GM12878 (cell line): Measurements from ENCODE around the gene RAB24. TPM values are rescaled to one million over a fixed set of nuclear protein-coding genes. Genes with fewer than 3 reads are reported as not detected.

Experiments used
- BMI1 ChIP-seq: fragments of 450-650 bp; IDR thresholded peaks from 2 replicates; pipeline ENCODE4 v1.6.1; 2016; ENCODE audit warnings: mild to moderate bottlenecking, moderate library complexity, borderline replicate concordance
- FOS ChIP-seq: IDR thresholded peaks from 3 replicates; pipeline ENCODE4 v1.6.1; 2011; ENCODE audit warnings: borderline replicate concordance; ENCODE audit not compliant: insufficient read length; ENCODE audit errors: extremely low read depth
- HDAC6 ChIP-seq: fragments of 200-600 bp; sonication (generic); IDR thresholded peaks from one replicate; pipeline ENCODE4 v1.8.0; 2017; ENCODE audit warnings: antibody characterized with exemption; ENCODE audit not compliant: unreplicated experiment
- JUND ChIP-seq: IDR thresholded peaks from 2 replicates; pipeline ENCODE4 v1.6.1; 2012; ENCODE audit warnings: low read depth, mild to moderate bottlenecking, low read length, improper control_type of control experiment, moderate library complexity
- NFYA ChIP-seq: IDR thresholded peaks from 2 replicates; pipeline ENCODE4 v1.6.1; 2011; ENCODE audit warnings: low read depth, mild to moderate bottlenecking, low read length, improper control_type of control experiment, borderline replicate concordance
- POU2F2 ChIP-seq: IDR thresholded peaks from 3 replicates; pipeline ENCODE4 v1.6.1; 2011; ENCODE audit warnings: low read depth, mild to moderate bottlenecking, low read length, borderline replicate concordance
- SIX5 ChIP-seq: IDR thresholded peaks from 2 replicates; pipeline ENCODE4 v1.6.1; 2011; ENCODE audit warnings: mild to moderate bottlenecking, low read depth, low read length, moderate library complexity; ENCODE audit not compliant: severe bottlenecking
- SUZ12 ChIP-seq: fragments of 200-600 bp; sonication (generic); IDR thresholded peaks from one replicate; pipeline ENCODE4 v1.6.1; 2018; ENCODE audit warnings: antibody characterized with exemption, mild to moderate bottlenecking; ENCODE audit not compliant: unreplicated experiment
- TAF1 ChIP-seq: IDR thresholded peaks from 2 replicates; pipeline ENCODE4 v1.6.1; 2011; ENCODE audit warnings: mild to moderate bottlenecking, low read depth, low read length, borderline replicate concordance
- TARDBP ChIP-seq: IDR thresholded peaks from 2 replicates; pipeline ENCODE4 v1.6.1; 2016; ENCODE audit warnings: borderline replicate concordance
- TCF3 ChIP-seq: IDR thresholded peaks from 2 replicates; pipeline ENCODE4 v1.6.1; 2012; ENCODE audit warnings: low read depth, mild to moderate bottlenecking, low read length, borderline replicate concordance; ENCODE audit not compliant: insufficient read depth
- ZNF384 ChIP-seq: IDR thresholded peaks from 2 replicates; pipeline ENCODE4 v1.6.1; 2012; ENCODE audit warnings: low read depth, mild to moderate bottlenecking, low read length, improper control_type of control experiment, borderline replicate concordance
- ZNF622 ChIP-seq: fragments of 450-650 bp; IDR thresholded peaks from 2 replicates; pipeline ENCODE4 v1.6.1; 2017; ENCODE audit warnings: mild to moderate bottlenecking, inconsistent platforms
- polyA plus RNA-seq, 11 experiments: library from polyadenylated mRNA; depleted of rRNA in 4 of 11; unstranded in 6 of 11; stranded (reverse) in 5 of 11; fragments of >200 nt; fragmentation: Nextera tagmentation in 4 of 11; fragmentation: Illumina TruSeq in 1 of 11; extraction: Ambion mirVana in 4 of 11; extraction: Trizol in 1 of 11; gene quantifications; 1 replicate in 1 of 11; 2 replicates in 10 of 11; pipeline versions ENCODE4 v1.2.1 to v1.2.3, GENCODE V29; 2011 to 2016; ENCODE audit warnings: inconsistent platforms in 2 of 11, missing spikeins in 2 of 11, low read depth in 1 of 11
- total RNA-seq, 4 experiments: library from RNA; depleted of rRNA in 3 of 4; stranded (reverse); fragments of >200 nt in 3 of 4; fragmentation: Illumina TruSeq in 1 of 4; extraction: Trizol in 1 of 4; gene quantifications; 2 replicates each; pipeline versions ENCODE4 v1.2.1 to v1.2.3, GENCODE V29; 2013 to 2021
- TF ChIP-seq, protein P1 (sequence below): IDR thresholded peaks from 2 replicates; pipeline ENCODE4 v1.6.1; 2012; ENCODE audit warnings: improper control_type of control experiment, low read depth, low read length; ENCODE audit not compliant: insufficient replicate concordance
- TF ChIP-seq, protein P2 (sequence below): IDR thresholded peaks from 2 replicates; pipeline ENCODE4 v1.6.1; 2011; ENCODE audit warnings: low read depth, low read length, improper control_type of control experiment, borderline replicate concordance
- TF ChIP-seq, protein P3 (sequence below): fragments of 150-350 bp; IDR thresholded peaks from 2 replicates; pipeline ENCODE4 v1.6.1; 2016; ENCODE audit warnings: low read depth, low read length
- TF ChIP-seq, protein P4 (sequence below): fragments of 450-650 bp; IDR thresholded peaks from 2 replicates; pipeline ENCODE4 v1.6.1; 2014; ENCODE audit warnings: mild to moderate bottlenecking

The RAB24 gene
- total and polyA plus RNA-seq, 10 of the 15 experiments (the other 5 are each of a cell fraction or from before 2014, with no cell fraction given): 8.0 to 44.4 (median 24.4) TPM

DNA sequence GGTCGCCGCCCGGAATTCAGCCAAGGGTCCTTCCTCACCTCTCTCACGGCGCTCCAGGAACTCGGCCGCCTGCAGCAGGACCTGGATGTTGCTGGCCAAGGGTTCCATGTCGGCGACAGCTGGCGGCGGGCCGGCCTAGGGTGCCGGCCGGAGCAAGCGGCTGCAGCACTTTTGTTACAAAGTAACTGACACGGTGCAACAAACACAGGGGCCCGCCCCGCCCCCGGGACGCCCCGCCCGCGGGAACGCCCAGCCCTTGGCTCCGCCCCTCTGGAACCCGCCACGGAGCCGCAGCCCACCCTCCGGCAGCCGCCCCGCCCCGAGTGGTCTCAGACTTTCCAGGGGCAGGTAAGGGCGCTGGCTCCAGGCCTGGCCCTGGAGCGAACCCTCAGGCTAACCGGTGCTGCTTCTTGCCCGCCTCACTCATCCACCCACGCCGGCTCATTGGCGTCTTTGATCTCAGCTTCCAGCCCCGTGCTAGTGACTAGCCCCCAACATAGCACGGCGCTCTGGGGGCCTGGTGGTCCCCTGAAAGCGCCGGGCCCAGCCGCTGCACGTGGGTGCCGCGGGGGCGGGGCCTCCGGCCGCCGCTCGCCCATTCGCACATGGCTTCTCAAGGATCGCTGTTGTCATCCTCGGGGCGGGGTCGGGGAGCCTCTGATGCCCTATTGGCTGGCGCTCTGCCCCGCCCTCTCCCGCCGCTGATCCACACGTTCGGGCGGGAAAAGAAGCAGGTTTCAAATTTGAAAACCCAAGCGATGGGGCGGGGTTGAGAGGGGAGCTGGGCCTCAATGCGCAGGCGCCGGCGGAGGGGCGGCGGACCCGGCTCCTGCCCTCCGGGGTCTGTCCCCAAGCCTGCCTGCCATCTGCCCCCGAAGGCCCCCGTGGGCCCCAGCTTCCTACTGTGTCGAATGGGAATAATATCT lies 8.5 kb upstream of the RAB24 start, which contains the start of gene MXD3 (continued):
- TF ChIP-seq, protein P1, sequence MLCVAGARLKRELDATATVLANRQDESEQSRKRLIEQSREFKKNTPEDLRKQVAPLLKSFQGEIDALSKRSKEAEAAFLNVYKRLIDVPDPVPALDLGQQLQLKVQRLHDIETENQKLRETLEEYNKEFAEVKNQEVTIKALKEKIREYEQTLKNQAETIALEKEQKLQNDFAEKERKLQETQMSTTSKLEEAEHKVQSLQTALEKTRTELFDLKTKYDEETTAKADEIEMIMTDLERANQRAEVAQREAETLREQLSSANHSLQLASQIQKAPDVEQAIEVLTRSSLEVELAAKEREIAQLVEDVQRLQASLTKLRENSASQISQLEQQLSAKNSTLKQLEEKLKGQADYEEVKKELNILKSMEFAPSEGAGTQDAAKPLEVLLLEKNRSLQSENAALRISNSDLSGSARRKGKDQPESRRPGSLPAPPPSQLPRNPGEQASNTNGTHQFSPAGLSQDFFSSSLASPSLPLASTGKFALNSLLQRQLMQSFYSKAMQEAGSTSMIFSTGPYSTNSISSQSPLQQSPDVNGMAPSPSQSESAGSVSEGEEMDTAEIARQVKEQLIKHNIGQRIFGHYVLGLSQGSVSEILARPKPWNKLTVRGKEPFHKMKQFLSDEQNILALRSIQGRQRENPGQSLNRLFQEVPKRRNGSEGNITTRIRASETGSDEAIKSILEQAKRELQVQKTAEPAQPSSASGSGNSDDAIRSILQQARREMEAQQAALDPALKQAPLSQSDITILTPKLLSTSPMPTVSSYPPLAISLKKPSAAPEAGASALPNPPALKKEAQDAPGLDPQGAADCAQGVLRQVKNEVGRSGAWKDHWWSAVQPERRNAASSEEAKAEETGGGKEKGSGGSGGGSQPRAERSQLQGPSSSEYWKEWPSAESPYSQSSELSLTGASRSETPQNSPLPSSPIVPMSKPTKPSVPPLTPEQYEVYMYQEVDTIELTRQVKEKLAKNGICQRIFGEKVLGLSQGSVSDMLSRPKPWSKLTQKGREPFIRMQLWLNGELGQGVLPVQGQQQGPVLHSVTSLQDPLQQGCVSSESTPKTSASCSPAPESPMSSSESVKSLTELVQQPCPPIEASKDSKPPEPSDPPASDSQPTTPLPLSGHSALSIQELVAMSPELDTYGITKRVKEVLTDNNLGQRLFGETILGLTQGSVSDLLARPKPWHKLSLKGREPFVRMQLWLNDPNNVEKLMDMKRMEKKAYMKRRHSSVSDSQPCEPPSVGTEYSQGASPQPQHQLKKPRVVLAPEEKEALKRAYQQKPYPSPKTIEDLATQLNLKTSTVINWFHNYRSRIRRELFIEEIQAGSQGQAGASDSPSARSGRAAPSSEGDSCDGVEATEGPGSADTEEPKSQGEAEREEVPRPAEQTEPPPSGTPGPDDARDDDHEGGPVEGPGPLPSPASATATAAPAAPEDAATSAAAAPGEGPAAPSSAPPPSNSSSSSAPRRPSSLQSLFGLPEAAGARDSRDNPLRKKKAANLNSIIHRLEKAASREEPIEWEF: no peak
- no peak for TF ChIP-seq ZNF384
- TF ChIP-seq POU2F2: no peak
- no peak for TF ChIP-seq BMI1
- no peak for TF ChIP-seq TARDBP
- TF ChIP-seq ZNF622: no peak
- TF ChIP-seq SUZ12: no peak
- TF ChIP-seq, protein P2, sequence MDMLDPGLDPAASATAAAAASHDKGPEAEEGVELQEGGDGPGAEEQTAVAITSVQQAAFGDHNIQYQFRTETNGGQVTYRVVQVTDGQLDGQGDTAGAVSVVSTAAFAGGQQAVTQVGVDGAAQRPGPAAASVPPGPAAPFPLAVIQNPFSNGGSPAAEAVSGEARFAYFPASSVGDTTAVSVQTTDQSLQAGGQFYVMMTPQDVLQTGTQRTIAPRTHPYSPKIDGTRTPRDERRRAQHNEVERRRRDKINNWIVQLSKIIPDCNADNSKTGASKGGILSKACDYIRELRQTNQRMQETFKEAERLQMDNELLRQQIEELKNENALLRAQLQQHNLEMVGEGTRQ: no peak
- no peak for TF ChIP-seq JUND
- TF ChIP-seq SIX5: no peak
- no peak for TF ChIP-seq NFYA
- TF ChIP-seq, protein P3, sequence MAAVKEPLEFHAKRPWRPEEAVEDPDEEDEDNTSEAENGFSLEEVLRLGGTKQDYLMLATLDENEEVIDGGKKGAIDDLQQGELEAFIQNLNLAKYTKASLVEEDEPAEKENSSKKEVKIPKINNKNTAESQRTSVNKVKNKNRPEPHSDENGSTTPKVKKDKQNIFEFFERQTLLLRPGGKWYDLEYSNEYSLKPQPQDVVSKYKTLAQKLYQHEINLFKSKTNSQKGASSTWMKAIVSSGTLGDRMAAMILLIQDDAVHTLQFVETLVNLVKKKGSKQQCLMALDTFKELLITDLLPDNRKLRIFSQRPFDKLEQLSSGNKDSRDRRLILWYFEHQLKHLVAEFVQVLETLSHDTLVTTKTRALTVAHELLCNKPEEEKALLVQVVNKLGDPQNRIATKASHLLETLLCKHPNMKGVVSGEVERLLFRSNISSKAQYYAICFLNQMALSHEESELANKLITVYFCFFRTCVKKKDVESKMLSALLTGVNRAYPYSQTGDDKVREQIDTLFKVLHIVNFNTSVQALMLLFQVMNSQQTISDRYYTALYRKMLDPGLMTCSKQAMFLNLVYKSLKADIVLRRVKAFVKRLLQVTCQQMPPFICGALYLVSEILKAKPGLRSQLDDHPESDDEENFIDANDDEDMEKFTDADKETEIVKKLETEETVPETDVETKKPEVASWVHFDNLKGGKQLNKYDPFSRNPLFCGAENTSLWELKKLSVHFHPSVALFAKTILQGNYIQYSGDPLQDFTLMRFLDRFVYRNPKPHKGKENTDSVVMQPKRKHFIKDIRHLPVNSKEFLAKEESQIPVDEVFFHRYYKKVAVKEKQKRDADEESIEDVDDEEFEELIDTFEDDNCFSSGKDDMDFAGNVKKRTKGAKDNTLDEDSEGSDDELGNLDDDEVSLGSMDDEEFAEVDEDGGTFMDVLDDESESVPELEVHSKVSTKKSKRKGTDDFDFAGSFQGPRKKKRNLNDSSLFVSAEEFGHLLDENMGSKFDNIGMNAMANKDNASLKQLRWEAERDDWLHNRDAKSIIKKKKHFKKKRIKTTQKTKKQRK: no peak
- 0 out of 2 replicates have a peak, but pooled peaks have one; percentile 6 for TF ChIP-seq TCF3
- no peak; the same call in 1 of the 2 replicates for TF ChIP-seq TAF1
- TF ChIP-seq, protein P4, sequence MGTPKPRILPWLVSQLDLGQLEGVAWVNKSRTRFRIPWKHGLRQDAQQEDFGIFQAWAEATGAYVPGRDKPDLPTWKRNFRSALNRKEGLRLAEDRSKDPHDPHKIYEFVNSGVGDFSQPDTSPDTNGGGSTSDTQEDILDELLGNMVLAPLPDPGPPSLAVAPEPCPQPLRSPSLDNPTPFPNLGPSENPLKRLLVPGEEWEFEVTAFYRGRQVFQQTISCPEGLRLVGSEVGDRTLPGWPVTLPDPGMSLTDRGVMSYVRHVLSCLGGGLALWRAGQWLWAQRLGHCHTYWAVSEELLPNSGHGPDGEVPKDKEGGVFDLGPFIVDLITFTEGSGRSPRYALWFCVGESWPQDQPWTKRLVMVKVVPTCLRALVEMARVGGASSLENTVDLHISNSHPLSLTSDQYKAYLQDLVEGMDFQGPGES: no peak; the same call in none of the 2 replicates
- no peak for TF ChIP-seq HDAC6
- TF ChIP-seq FOS: peak; percentile 24
